ENCODE data around the gene KLHDC3.

GRCh38 chr6:43050981-43051380 is 36.9 kb downstream of the KLHDC3 start:
- TF ChIP-seq, protein P1, sequence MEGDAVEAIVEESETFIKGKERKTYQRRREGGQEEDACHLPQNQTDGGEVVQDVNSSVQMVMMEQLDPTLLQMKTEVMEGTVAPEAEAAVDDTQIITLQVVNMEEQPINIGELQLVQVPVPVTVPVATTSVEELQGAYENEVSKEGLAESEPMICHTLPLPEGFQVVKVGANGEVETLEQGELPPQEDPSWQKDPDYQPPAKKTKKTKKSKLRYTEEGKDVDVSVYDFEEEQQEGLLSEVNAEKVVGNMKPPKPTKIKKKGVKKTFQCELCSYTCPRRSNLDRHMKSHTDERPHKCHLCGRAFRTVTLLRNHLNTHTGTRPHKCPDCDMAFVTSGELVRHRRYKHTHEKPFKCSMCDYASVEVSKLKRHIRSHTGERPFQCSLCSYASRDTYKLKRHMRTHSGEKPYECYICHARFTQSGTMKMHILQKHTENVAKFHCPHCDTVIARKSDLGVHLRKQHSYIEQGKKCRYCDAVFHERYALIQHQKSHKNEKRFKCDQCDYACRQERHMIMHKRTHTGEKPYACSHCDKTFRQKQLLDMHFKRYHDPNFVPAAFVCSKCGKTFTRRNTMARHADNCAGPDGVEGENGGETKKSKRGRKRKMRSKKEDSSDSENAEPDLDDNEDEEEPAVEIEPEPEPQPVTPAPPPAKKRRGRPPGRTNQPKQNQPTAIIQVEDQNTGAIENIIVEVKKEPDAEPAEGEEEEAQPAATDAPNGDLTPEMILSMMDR (IDR thresholded peaks at IDR 0.05), result no peak
- no peak for TF ChIP-seq EP300 (IDR thresholded peaks at IDR 0.05)

Data from ovary (tissue), 3 donors.